HuH-7.5 (cell line): ENCODE measurements around the gene ANKRD17.
"Not testable (repeated sequence)": the region's sequence is repeated elsewhere in the genome, so short reads cannot be mapped to it uniquely, and the experiment has no call there.

ENCODE experiments used
- DNase-seq: peaks from one replicate; pipeline ENCODE4 v3.0.0; 2011; ENCODE audit warnings: low spot score

ANKRD17 gene

GRCh38 chr4:73203976-73204375 lies 54.6 kb downstream of the ANKRD17 start:
- DNase-seq: not testable (repeated sequence)

- no peak for DNase-seq
Observed at GRCh38 chr4:73197220-73197619, 61.4 kb downstream of the ANKRD17 start.

DNA sequence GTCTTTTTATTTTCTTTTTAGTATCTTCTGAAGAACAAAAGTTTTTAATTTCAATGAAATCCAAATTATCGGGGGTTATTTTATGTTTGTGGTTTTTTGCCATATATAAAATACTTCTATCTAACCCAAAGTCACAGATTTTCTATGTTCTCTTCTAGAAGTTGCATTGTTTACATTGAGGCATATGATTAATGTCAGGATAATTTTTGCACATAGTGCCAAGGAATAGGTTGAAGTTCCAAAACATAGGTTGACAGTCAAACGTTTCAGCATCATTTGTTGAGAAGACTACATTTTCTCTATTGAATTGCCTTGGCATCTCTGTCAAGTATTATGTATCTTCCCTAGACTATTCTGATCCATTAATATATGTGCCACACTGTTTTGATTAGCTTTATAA lies 64.5 kb downstream of the ANKRD17 start:
- no peak for DNase-seq

GRCh38 chr4:73193659-73194058 lies 64.9 kb downstream of the ANKRD17 start:
- no peak for DNase-seq

DNA sequence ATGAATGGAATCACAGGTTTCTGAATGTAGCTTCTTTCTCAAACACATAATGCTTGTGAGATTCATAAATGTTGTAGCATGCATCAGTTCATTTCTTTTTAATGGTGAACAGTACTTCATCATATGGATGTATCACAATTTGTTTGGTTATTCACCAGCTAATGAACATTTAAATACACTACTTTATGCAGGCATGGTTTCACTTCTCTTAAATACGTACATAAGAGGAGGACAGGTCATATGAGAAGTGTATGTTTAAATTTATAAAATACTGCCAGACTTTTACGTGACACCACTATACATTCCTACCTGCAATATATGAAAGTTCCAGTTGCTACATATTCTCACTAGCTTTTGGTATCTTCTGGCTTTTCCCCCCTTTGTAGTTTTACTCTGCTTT lies 65.4 kb downstream of the ANKRD17 start:
- DNase-seq: no peak

GRCh38 chr4:73189274-73189810 lies 69.3 kb downstream of the ANKRD17 start:
- DNase-seq: no peak

GRCh38 chr4:73187325-73187724 lies 71.3 kb downstream of the ANKRD17 start:
- no peak for DNase-seq

GRCh38 chr4:73185903-73186302 lies 72.7 kb downstream of the ANKRD17 start:
- DNase-seq: no peak

GRCh38 chr4:73181231-73181630 lies 77.4 kb downstream of the ANKRD17 start:
- DNase-seq: no peak

DNA sequence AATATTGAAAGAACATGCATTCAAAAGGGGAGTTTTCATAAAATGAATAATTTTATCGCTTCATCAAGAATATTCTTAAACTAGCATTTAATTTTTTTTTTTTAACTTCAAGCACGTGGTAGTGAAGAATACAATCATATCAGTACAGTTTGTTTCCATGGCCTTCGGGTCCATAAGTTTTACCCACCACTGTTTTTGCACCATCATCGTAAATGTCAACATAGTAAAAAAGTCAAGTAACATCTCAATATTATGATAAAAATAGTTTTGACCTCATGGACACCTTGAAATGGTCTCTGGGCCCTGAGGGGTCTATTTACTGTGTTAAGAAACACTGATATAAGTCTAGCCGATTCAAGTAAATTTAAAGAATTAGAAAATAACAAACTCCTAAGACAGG lies 80.2 kb downstream of the ANKRD17 start:
- DNase-seq: no peak

- DNase-seq: no peak
Observed at GRCh38 chr4:73172161-73172560, 86.4 kb downstream of the ANKRD17 start.

DNA sequence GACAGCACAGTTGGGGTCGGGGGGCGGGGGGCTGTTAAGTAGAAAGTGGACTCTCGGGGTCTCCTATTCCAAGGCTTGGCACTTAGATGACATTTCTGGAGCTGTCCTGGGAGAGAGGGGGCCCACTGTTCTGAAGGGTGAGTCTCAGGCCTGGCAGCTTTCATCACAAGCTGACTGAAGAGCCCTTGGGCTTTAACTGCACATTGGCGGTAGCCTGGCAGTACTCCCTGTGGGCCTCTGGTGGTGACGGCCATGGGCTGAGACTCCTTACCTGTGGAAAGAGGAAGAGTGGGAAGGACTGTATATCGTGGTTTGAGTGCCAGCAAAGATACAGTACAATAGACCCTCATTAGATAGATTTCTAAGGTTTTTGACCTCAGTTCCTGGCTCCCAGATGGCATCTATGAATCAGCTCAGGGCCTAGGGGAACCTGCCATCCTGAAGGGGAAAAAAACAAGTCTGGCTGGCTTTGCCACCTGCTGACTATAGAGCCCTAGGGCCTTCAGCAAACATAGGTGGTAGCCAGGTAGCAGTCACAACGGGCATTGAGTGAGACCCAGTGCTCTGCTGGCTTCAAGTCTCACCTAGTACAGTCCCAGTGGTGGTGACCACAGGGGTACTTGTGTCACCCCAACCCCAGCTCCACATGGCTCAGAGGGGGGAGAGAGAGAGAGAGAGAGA lies 87.9 kb downstream of the ANKRD17 start:
- no peak for DNase-seq

- DNase-seq: no peak
Observed at GRCh38 chr4:73166212-73166611, 92.4 kb downstream of the ANKRD17 start.

GRCh38 chr4:73161527-73162185 lies 96.9 kb downstream of the ANKRD17 start:
- no peak for DNase-seq

- DNase-seq: no peak
Observed at GRCh38 chr4:73156394-73156793, 102.2 kb downstream of the ANKRD17 start.

DNA sequence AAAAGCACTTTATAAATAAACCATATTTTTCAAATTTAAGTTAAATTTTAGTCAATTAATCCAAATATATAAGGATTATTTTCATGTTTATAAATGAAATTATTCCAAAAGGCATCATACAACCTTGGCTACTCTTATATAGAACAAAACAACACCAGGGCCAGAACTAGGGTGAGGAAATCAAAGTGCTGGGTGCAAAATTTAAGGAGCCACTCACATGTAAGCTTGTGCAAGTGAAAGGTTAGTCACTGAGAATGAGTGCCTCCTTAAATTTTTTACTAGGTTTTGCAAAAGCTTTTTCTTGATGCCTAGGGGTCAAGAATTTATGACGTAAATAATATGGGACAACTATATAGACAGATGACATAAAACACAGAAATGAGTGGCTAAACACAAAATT lies 105.7 kb downstream of the ANKRD17 start:
- DNase-seq: no peak

- no peak for DNase-seq
Observed at GRCh38 chr4:73142995-73143547, 115.5 kb downstream of the ANKRD17 start.

DNA sequence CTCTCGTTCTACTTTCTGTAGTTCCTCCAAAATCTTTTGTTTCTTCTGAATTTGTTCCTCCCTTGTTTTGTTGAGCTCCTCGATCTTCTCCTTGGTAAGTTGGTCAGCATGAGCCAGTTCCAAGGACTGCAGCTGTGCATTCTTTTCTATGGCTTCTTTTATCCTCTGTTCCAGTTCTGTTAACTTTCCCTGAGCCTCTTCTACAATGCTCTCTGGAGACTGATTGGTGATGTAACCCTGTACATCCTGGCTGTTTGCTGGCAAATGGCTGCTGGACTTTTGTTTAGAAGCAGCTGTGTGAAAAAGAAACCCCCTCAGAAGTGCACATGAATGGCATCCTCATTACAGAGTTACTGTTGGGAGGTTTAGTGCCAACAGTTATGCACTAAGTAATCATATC lies 118.6 kb downstream of the ANKRD17 start:
- no peak for DNase-seq

- DNase-seq: no peak
Observed at GRCh38 chr4:73139245-73139644, 119.4 kb downstream of the ANKRD17 start.

- no peak for DNase-seq
Observed at GRCh38 chr4:73137121-73137520, 121.5 kb downstream of the ANKRD17 start.

GRCh38 chr4:73133784-73134183 lies 124.8 kb downstream of the ANKRD17 start:
- no peak for DNase-seq

DNA sequence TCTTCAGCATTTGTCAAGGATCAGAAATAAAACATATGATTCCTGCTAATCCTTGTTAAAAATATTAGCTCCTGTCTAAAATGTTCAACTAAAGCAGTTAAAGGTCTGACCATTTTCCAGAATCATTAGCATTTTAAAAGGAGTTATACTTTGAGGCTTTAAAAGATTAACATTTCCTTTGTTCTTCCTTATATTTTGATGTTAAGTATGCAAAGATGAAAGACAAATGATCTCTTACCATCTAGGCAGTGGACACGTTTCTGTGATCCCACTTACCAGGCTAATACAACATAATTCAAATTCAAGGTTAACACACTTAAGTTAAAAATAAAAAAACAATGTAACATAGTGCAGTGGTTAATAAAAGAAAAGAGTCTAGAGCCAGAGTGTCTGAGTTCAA lies 127.3 kb downstream of the ANKRD17 start:
- DNase-seq: no peak

GRCh38 chr4:73129319-73129718 lies 129.3 kb downstream of the ANKRD17 start:
- DNase-seq: no peak
